Muscle layer of duodenum (tissue), 2 donors: Measurements from ENCODE around the gene ZNF536.
A peak's percentile ranks its signal among the peaks of the same experiment; 100 is the strongest.

Experiments used
- H3K27ac ChIP-seq: one replicate; pipeline ENCODE4 v1.7.0; 2013; ENCODE audit warnings: mild to moderate bottlenecking, low read length
- H3K27me3 ChIP-seq: one replicate; pipeline ENCODE4 v1.7.0; 2013; ENCODE audit warnings: low read depth, mild to moderate bottlenecking, control low read depth, low read length
- H3K36me3 ChIP-seq, 2 donors: one replicate each; pipeline ENCODE4 v1.7.0; 2013; ENCODE audit warnings: low read length in 2 of 2, control low read depth in 1 of 2, mild to moderate bottlenecking in 1 of 2; ENCODE audit not compliant: insufficient read depth in 2 of 2, control insufficient read depth in 1 of 2
- H3K4me1 ChIP-seq, 2 donors: one replicate each; pipeline ENCODE4 v1.7.0; 2013; ENCODE audit warnings: low read length in 2 of 2, mild to moderate bottlenecking in 2 of 2, control low read depth in 1 of 2, moderate library complexity in 1 of 2; ENCODE audit not compliant: insufficient read depth in 2 of 2, control insufficient read depth in 1 of 2
- H3K4me3 ChIP-seq, 2 donors: one replicate each; pipeline ENCODE4 v1.7.0; 2013; ENCODE audit warnings: low read length in 2 of 2, low read depth in 1 of 2, mild to moderate bottlenecking in 1 of 2
- H3K9me3 ChIP-seq, 2 donors: one replicate each; pipeline ENCODE4 v1.7.0; 2013; ENCODE audit warnings: low read length in 2 of 2, control low read depth in 1 of 2, mild to moderate bottlenecking in 1 of 2; ENCODE audit not compliant: control insufficient read depth in 1 of 2
- donor health status: healthy.

Gene ZNF536

GRCh38 chr19:30562981-30563380 is 190.8 kb downstream of the ZNF536 start:
- H3K27ac ChIP-seq: no peak overlapping the region
- H3K36me3 ChIP-seq: no peaks in the 10 kb centered on the region
- no peaks in the 10 kb centered on the region for H3K9me3 ChIP-seq
- no peaks in the 10 kb centered on the region for H3K4me1 ChIP-seq
- H3K27me3 ChIP-seq: no peaks in the 10 kb centered on the region
- no peak overlapping the region for H3K4me3 ChIP-seq

DNA sequence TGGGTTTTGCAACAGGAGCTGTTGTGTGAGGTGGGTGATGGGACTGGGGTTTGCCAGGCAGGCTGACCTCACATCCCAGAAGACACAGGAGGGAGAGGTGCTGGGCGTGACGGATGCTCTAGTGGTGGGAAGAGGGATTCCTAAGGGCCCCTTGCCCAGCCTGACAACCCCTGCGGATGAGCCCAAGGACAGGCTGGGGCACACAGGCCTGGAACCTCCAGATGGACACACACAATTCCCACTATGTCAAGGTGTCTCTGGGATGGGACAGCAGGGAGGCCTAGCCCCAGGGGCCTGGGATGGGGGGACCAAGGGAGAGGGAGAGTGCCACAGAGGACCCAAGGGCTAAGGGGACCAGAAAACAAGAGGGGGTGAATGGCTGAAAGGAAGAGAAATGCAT is 191.5 kb downstream of the ZNF536 start:
- no peak overlapping the region for H3K4me3 ChIP-seq
- no peaks in the 10 kb centered on the region for H3K9me3 ChIP-seq
- H3K27ac ChIP-seq: no peak overlapping the region
- no peaks in the 10 kb centered on the region for H3K27me3 ChIP-seq
- H3K4me1 ChIP-seq: no peaks in the 10 kb centered on the region
- H3K36me3 ChIP-seq: no peaks in the 10 kb centered on the region

- Histone ChIP-seq H3K9me3 (no peaks in the 10 kb centered on the region), H3K4me1 (no peaks in the 10 kb centered on the region), H3K4me3 (no peak overlapping the region), H3K27ac (no peak overlapping the region), H3K27me3 (no peaks in the 10 kb centered on the region), H3K36me3 (no peaks in the 10 kb centered on the region)
Observed at GRCh38 chr19:30564551-30565011, 192.4 kb downstream of the ZNF536 start.

DNA sequence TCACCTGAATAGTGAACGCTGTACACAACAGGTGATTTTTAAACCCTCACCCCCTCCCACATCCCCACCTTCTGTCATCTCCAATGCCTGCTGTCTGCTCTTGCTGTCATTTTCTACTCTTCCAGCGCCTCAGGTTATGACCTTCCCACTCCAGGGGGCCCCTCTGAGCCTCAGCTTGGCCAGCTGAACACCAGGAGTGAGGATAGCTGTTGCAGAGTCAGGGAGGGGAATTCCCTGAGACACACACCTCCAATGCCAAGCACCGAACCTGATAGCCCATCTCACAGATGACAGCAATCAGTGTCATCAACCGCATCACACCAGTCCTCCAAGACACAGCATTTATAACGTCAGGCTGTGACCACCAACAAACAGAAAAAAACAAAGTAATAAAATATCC is 193.5 kb downstream of the ZNF536 start:
- Histone ChIP-seq H3K36me3 (no peaks in the 10 kb centered on the region), H3K27me3 (no peaks in the 10 kb centered on the region), H3K4me3 (no peak overlapping the region), H3K9me3 (no peaks in the 10 kb centered on the region), H3K27ac (no peak overlapping the region), H3K4me1 (no peaks in the 10 kb centered on the region)

DNA sequence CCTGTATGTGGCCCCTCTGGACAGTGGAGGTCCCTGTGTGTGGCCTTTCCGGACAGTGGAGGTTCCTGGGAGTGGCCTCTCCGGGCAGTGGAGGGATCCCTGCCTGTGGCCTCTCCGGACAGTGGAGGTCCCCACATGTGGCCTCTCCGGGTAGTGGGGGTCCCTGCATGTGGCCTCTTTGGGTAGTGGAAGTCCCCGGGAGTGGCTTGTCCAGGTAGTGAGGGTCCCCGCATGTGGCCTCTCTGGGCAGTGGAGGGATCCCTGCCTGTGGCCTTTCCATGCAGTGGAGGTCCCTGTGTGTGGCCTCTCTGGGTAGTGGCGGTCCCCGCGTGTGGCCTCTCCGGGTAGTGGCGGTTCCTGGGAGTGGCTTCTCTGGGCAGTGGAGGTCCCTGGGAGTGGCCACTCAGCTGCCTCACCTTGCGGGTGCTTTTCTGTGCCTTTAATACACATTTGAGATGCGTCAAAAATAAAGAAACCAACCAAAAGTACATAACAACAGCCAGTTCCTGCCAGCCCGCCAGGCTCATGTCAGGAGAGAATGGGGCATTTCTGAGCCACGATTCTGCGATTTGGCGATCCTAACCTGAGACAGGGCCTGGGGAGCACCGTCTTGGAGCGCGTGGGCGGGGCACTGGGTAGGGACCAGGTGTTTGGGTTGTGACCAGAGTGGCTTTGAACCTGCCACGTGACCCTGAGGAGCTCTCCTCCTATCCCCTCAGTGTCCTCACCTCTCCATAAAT is 194.7 kb downstream of the ZNF536 start:
- Histone ChIP-seq H3K27me3 (no peaks in the 10 kb centered on the region), H3K4me1 (no peaks in the 10 kb centered on the region), H3K36me3 (no peaks in the 10 kb centered on the region), H3K27ac (no peak overlapping the region), H3K9me3 (no peaks in the 10 kb centered on the region), H3K4me3 (no peak overlapping the region)

DNA sequence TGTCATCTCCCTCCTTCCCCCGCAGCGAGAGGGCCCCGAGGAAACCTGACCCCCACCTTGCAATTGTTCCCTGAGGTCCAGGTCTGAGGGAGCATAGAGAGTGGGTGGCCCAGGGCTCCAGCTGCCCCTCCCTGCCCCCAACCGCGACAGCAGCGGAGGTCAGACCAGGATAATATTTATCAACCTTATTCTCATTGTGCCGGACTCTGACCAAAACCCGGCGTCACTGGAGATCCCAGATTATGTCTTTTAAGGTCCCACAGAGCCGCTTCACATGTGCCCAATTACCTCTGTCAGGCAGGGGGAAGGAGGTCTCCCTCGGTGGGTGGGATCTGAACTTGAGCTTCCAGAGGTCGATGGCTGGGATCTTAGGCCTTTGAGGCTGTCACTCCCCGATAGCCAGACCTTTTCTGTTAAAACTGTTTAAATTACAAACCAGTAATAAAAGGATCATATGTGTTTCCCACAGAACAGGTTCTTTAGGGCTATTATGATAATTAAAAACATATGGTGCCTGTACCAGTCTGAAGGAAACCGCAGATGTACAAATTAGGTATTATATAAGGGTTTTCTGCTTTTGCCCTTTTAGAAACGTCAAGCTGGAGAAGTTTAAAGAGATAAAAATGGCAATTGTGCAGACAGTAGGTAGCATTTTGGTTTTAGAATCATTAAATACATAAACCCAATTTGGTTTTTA is 195.5 kb downstream of the ZNF536 start:
- H3K4me1 ChIP-seq: no peaks in the 10 kb centered on the region
- no peak overlapping the region for H3K4me3 ChIP-seq
- no peaks in the 10 kb centered on the region for H3K9me3 ChIP-seq
- H3K27ac ChIP-seq: no peak overlapping the region
- H3K36me3 ChIP-seq: no peaks in the 10 kb centered on the region
- H3K27me3 ChIP-seq: no peaks in the 10 kb centered on the region

GRCh38 chr19:30570194-30570593 is 198.0 kb downstream of the ZNF536 start:
- H3K36me3 ChIP-seq: no peaks in the 10 kb centered on the region
- H3K27ac ChIP-seq: no peak overlapping the region
- no peaks in the 10 kb centered on the region for H3K4me1 ChIP-seq
- no peak overlapping the region for H3K4me3 ChIP-seq
- no peaks in the 10 kb centered on the region for H3K27me3 ChIP-seq
- H3K9me3 ChIP-seq: no peaks in the 10 kb centered on the region

DNA sequence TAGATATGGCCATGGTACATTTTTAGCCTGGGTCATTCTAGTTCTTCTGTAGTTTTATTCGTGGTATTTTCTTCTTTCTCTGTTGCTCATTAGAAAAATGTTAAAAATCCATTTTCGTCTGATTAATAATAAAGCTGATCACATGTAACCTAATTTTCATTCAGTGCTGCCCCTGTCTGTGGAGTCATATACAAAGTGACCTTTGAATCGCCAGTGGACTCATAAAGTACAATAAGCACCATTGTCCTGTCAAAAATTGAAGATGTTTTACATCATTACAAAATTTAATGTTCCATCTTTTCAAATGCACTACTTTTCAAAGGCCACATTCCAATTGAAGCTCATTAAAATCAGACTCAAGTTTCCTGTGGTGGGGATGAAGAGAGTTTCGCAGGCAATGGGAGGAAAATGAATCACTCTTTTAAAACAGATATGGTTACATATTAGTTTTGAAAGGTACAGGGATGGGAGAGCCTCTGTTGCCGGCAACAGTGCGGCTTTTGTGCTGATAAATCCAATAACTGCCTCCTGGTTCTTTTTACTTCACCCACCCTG is 205.4 kb downstream of the ZNF536 start:
- H3K4me3 ChIP-seq: no peak overlapping the region
- no peaks in the 10 kb centered on the region for H3K36me3 ChIP-seq
- no peaks in the 10 kb centered on the region for H3K4me1 ChIP-seq
- H3K9me3 ChIP-seq: no peaks in the 10 kb centered on the region
- no peaks in the 10 kb centered on the region for H3K27me3 ChIP-seq
- peak overlapping the region; percentile 23 for H3K27ac ChIP-seq

- Histone ChIP-seq H3K27ac (no peak overlapping the region), H3K4me1 (no peaks in the 10 kb centered on the region), H3K9me3 (no peaks in the 10 kb centered on the region), H3K27me3 (no peaks in the 10 kb centered on the region), H3K4me3 (no peak overlapping the region), H3K36me3 (no peaks in the 10 kb centered on the region)
Observed at GRCh38 chr19:30579419-30579818, 207.2 kb downstream of the ZNF536 start.

GRCh38 chr19:30580673-30581072 is 208.5 kb downstream of the ZNF536 start:
- Histone ChIP-seq H3K36me3 (no peaks in the 10 kb centered on the region), H3K9me3 (no peaks in the 10 kb centered on the region), H3K27me3 (no peaks in the 10 kb centered on the region), H3K4me1 (no peaks in the 10 kb centered on the region), H3K4me3 (no peak overlapping the region), H3K27ac (no peak overlapping the region)

- no peaks in the 10 kb centered on the region for H3K27me3 ChIP-seq
- H3K36me3 ChIP-seq: no peaks in the 10 kb centered on the region
- H3K4me1 ChIP-seq: no peaks in the 10 kb centered on the region
- H3K4me3 ChIP-seq: no peak overlapping the region
- H3K27ac ChIP-seq: no peak overlapping the region
- no peaks in the 10 kb centered on the region for H3K9me3 ChIP-seq
Observed at GRCh38 chr19:30584090-30584489, 211.9 kb downstream of the ZNF536 start.
